HG02759 (cell line): ENCODE measurements around the gene ARL6IP1.
"Not testable (repeated sequence)": the region's sequence is repeated elsewhere in the genome, so short reads cannot be mapped to it uniquely, and the experiment has no call there.

Experiments
- ATAC-seq: cut with Tn5 transposase; IDR thresholded peaks from one replicate; pipeline ENCODE4 v1.9.1; 2021; ENCODE audit warnings: mild to moderate bottlenecking, moderate library complexity; ENCODE audit not compliant: unreplicated experiment

The ARL6IP1 gene

GRCh38 chr16:18762713-18763112, 38.6 kb downstream of the ARL6IP1 start:
- ATAC-seq: peak; percentile 42

GRCh38 chr16:18759598-18760520, 41.5 kb downstream of the ARL6IP1 start:
- peak; percentile 48 for ATAC-seq

GRCh38 chr16:18757960-18758660, 43.2 kb downstream of the ARL6IP1 start:
- ATAC-seq: peak; percentile 52

GRCh38 chr16:18756639-18757038, 44.7 kb downstream of the ARL6IP1 start:
- ATAC-seq: not testable (repeated sequence)

- ATAC-seq: not testable (repeated sequence)
Measured at GRCh38 chr16:18742870-18743269, 58.5 kb downstream of the ARL6IP1 start.
